ENCODE measurements around the gene LRRC10B. TPM values are rescaled to one million over a fixed set of nuclear protein-coding genes. Genes with fewer than 3 reads are reported as not detected.
"Not testable (repeated sequence)": the region's sequence is repeated elsewhere in the genome, so short reads cannot be mapped to it uniquely, and the experiment has no call there.

LRRC10B gene
- polyA plus RNA-seq, 2 of the 4 experiments (the other 2 are of a cell fraction) = 0.03 to 0.04 TPM

- no peak for TF ChIP-seq JUN (IDR thresholded peaks at IDR 0.05)
Measured at GRCh38 chr11:61460474-61460881, 48.1 kb upstream of the LRRC10B start (continued).

GRCh38 chr11:61460986-61461385 lies 47.6 kb upstream of the LRRC10B start:
- POLR2A ChIA-PET = no interaction called here
- ATAC-seq = no peak

GRCh38 chr11:61467602-61468001 lies 40.9 kb upstream of the LRRC10B start:
- H3K4me2 ChIP-seq; H3K9me3 ChIP-seq; FAIRE-seq; H3K27ac ChIP-seq; POLR2A ChIA-PET; ATAC-seq; DNase-seq (ENCODE audit: low read depth in 1 of 2, low spot score in 1 of 2); H3K4me1 ChIP-seq; H3K4me3 ChIP-seq: not testable (repeated sequence)
- CTCF ChIA-PET = interaction anchor here (2.1 to 5.9 kb wide), 5 partner anchors 11 to 171 kb away, joined by 5 to 35 read pairs (median 11); no protein-coding TSS in a partner anchor
- WGBS (ENCODE audit: missing lambda C conversion rate) = 78% methylated on average over 6 of the region's 6 CpGs

More at GRCh38 chr11:61460986-61461385, 47.6 kb upstream of the LRRC10B start:
- no peak overlapping the region for H3K27ac ChIP-seq
- H3K4me3 ChIP-seq = no peak overlapping the region
- no peak for TF ChIP-seq POLR2A (IDR thresholded peaks at IDR 0.05; ENCODE audit: low read length)
- no peak for TF ChIP-seq RCOR1 (IDR thresholded peaks at IDR 0.05; ENCODE audit: low read depth, low read length)
- no peak for TF ChIP-seq ZC3H11A (IDR thresholded peaks at IDR 0.05)
- TF ChIP-seq MYC (IDR thresholded peaks at IDR 0.05; ENCODE audit: borderline replicate concordance, low read length) = no peak
- TF ChIP-seq CBX8 (IDR thresholded peaks at IDR 0.05) = no peak
- DNase-seq (ENCODE audit: low read depth in 1 of 2, low spot score in 1 of 2) (no peak), FAIRE-seq (no peak)
- CTCF ChIA-PET = interaction anchor here (1.5 to 8.2 kb wide), 3 partner anchors 15 to 56 kb away, joined by 4 to 41 read pairs (median 10); no protein-coding TSS in a partner anchor
- 86% methylated on average over 5 of the region's 5 CpGs for WGBS (ENCODE audit: missing lambda C conversion rate)
- no peaks in the 10 kb centered on the region for H3K4me1 ChIP-seq
- no peaks in the 10 kb centered on the region for H3K9me3 ChIP-seq
- H3K4me2 ChIP-seq = no peak overlapping the region

- H3K27ac ChIP-seq = no peak overlapping the region
- 82% methylated on average over 7 of the region's 7 CpGs for WGBS (ENCODE audit: missing lambda C conversion rate)
- CTCF ChIA-PET = interaction anchor here (2.1 to 5.9 kb wide), 6 partner anchors 10 to 170 kb away, joined by 5 to 35 read pairs (median 16); no protein-coding TSS in a partner anchor
- no peaks in the 10 kb centered on the region for H3K4me1 ChIP-seq
- FAIRE-seq (no peak), ATAC-seq (no peak), DNase-seq (ENCODE audit: low read depth in 1 of 2, low spot score in 1 of 2) (no peak)
- no peak overlapping the region for H3K4me3 ChIP-seq
- POLR2A ChIA-PET = no interaction called here
- no peak for TF ChIP-seq BCL3 (IDR thresholded peaks at IDR 0.05)
- TF ChIP-seq FOXS1 (CRISPR knock-in tag; IDR thresholded peaks at IDR 0.05) = no peak
- no peak for TF ChIP-seq RAD21 (conservative IDR thresholded peaks at IDR 0.05 in 1 of 2, IDR thresholded peaks at IDR 0.05 in 1 of 2)
- no peak for TF ChIP-seq HOXB5 (CRISPR knock-in tag; IDR thresholded peaks at IDR 0.05)
- no peak for TF ChIP-seq CBX8 (IDR thresholded peaks at IDR 0.05)
- no peak for TF ChIP-seq TFCP2L1 (CRISPR knock-in tag; IDR thresholded peaks at IDR 0.05)
- no peak for TF ChIP-seq NR3C1 (IDR thresholded peaks at IDR 0.05)
- no peak for TF ChIP-seq JUNB (IDR thresholded peaks at IDR 0.05)
- TF ChIP-seq HDAC2 (IDR thresholded peaks at IDR 0.05) = no peak
- no peak for TF ChIP-seq FOSL2 (IDR thresholded peaks at IDR 0.05)
- no peak for TF ChIP-seq FOSL2 (CRISPR knock-in tag; IDR thresholded peaks at IDR 0.05)
- no peak for TF ChIP-seq ZNF302 (CRISPR knock-in tag; IDR thresholded peaks at IDR 0.05)
- TF ChIP-seq CEBPB (IDR thresholded peaks at IDR 0.05) = no peak
- no peak for TF ChIP-seq KDM5A (IDR thresholded peaks at IDR 0.05)
- TF ChIP-seq NFE2L2 (conservative IDR thresholded peaks at IDR 0.05; ENCODE audit: low read length) = no peak
- H3K9me3 ChIP-seq = no peaks in the 10 kb centered on the region
- H3K4me2 ChIP-seq = no peak overlapping the region
Measured at GRCh38 chr11:61468002-61468401, 40.5 kb upstream of the LRRC10B start.

- no peak overlapping the region for H3K27ac ChIP-seq
- DNase-seq (ENCODE audit: low read depth in 1 of 2, low spot score in 1 of 2) = no peak
- TF ChIP-seq HDAC2 (IDR thresholded peaks at IDR 0.05) (no peak), HES2 (IDR thresholded peaks at IDR 0.05) (no peak), PBX3 (IDR thresholded peaks at IDR 0.05) (no peak), CEBPB (IDR thresholded peaks at IDR 0.05) (no peak), HEYL (CRISPR knock-in tag; IDR thresholded peaks at IDR 0.05) (no peak), ZC3H11A (IDR thresholded peaks at IDR 0.05) (no peak)
- H3K4me2 ChIP-seq = no peak overlapping the region
- POLR2A ChIA-PET = no interaction called here
- no peak for ATAC-seq
- CTCF ChIA-PET = interaction anchor here (0.8 to 8.2 kb wide), 8 partner anchors 26 to 166 kb away, joined by 3 to 59 read pairs (median 4); no protein-coding TSS in a partner anchor
- no peaks in the 10 kb centered on the region for H3K9me3 ChIP-seq
- no peaks in the 10 kb centered on the region for H3K4me1 ChIP-seq
- 95% methylated on average over 5 of the region's 5 CpGs for WGBS (ENCODE audit: missing lambda C conversion rate)
- no peak for FAIRE-seq
- no peak overlapping the region for H3K4me3 ChIP-seq
Measured at GRCh38 chr11:61472282-61472681, 36.3 kb upstream of the LRRC10B start.
